H1 (cell line): Measurements from ENCODE around the gene NUB1.

ENCODE experiments used
- CHD1 ChIP-seq: IDR thresholded peaks from 2 replicates; pipeline ENCODE4 v1.6.1; 2012; ENCODE audit warnings: low read depth, low read length, improper control_type of control experiment
- CHD2 ChIP-seq: IDR thresholded peaks from 2 replicates; pipeline ENCODE4 v1.6.1; 2012; ENCODE audit warnings: low read length, improper control_type of control experiment
- EZH2 ChIP-seq: fragments of 200-600 bp; sonication (generic); IDR thresholded peaks from 2 replicates; pipeline ENCODE4 v1.7.1; 2012; ENCODE audit warnings: low read depth, mild to moderate bottlenecking, moderate library complexity, low read length, inconsistent platforms; ENCODE audit not compliant: severe bottlenecking
- HDAC2 ChIP-seq, 2 experiments: fragments of 300-600 bp in 1 of 2; sonication (generic) in 1 of 2; IDR thresholded peaks; 2 replicates each; pipeline ENCODE4 v1.6.1; 2011 to 2012; ENCODE audit warnings: low read depth in 2 of 2, low read length in 2 of 2, mild to moderate bottlenecking in 2 of 2, moderate library complexity in 2 of 2, borderline replicate concordance in 1 of 2, inconsistent platforms in 1 of 2
- POLR2A ChIP-seq, 2 experiments: IDR thresholded peaks; 1 replicate in 1 of 2; 2 replicates in 1 of 2; pipeline ENCODE4 v1.6.1; 2011; ENCODE audit warnings: low read depth in 2 of 2, low read length in 2 of 2, mild to moderate bottlenecking in 2 of 2; ENCODE audit errors: control extremely low read depth in 1 of 2
- POU5F1 ChIP-seq: IDR thresholded peaks from 2 replicates; pipeline ENCODE4 v1.6.1; 2011; ENCODE audit warnings: low read depth, mild to moderate bottlenecking, low read length, moderate library complexity
- RNF2 ChIP-seq: fragments of 200-900, 300-1000 bp; sonication (generic); IDR thresholded peaks from 2 replicates; pipeline ENCODE4 v1.7.1; 2016; ENCODE audit warnings: borderline replicate concordance, low read depth, mild to moderate bottlenecking, antibody characterized with exemption, low read length; ENCODE audit not compliant: poor library complexity, severe bottlenecking; ENCODE audit errors: missing control alignments
- SIN3A ChIP-seq, 2 experiments: IDR thresholded peaks in 1 of 2; conservative IDR thresholded peaks in 1 of 2; 2 replicates each; pipeline ENCODE4 v1.6.1; 2011 to 2012; ENCODE audit warnings: low read length in 2 of 2, improper control_type of control experiment in 1 of 2, low read depth in 1 of 2, mild to moderate bottlenecking in 1 of 2
- TBP ChIP-seq: IDR thresholded peaks from 2 replicates; pipeline ENCODE4 v1.6.1; 2011; ENCODE audit warnings: low read depth, low read length, improper control_type of control experiment
- TEAD4 ChIP-seq: IDR thresholded peaks from 2 replicates; pipeline ENCODE4 v1.6.1; 2012; ENCODE audit warnings: low read depth, low read length, inconsistent platforms, mixed read lengths
- ZNF274 ChIP-seq: IDR thresholded peaks from 2 replicates; pipeline ENCODE4 v1.7.0; 2012; ENCODE audit warnings: low read length, borderline replicate concordance; ENCODE audit errors: extremely low read depth
- TF ChIP-seq, protein P1 (sequence below): IDR thresholded peaks from 2 replicates; pipeline ENCODE4 v1.6.1; 2011; ENCODE audit warnings: low read depth, mild to moderate bottlenecking, low read length; ENCODE audit not compliant: insufficient read depth
- TF ChIP-seq, protein P2 (sequence below), 3 experiments: IDR thresholded peaks; 1 replicate in 2 of 3; 2 replicates in 1 of 3; pipeline versions ENCODE4 v1.5.1 to v1.6.1; 2011; ENCODE audit warnings: low read length in 3 of 3, mild to moderate bottlenecking in 3 of 3, inconsistent platforms in 2 of 3, low read depth in 1 of 3, moderate library complexity in 1 of 3; ENCODE audit not compliant: insufficient read depth in 1 of 3; ENCODE audit errors: control extremely low read depth in 1 of 3

DNA sequence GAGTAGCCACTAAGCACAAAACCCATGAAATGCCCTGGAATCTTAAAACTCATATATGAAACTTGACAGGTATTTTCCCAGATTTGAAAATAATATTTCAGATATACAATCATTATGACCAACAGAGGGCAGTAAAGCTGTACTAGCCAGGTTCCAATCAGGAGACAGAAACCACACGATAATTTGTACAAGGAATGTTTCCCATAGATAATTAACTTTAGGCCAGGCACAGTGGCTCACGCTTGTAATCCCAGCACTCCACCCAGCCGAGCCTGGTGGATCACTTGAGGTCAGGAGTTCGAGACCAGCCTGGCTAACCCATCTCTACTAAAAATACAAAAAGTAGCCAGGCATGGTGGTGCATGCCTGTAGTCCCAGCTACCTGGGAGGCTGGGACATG, 31.0 kb upstream of the NUB1 start:
- no peak for TF ChIP-seq ZNF274
- no peak for TF ChIP-seq POLR2A (IDR thresholded peaks at IDR 0.05; ENCODE audit: control extremely low read depth in 1 of 2, low read depth in 2 of 2, low read length in 2 of 2)
- TF ChIP-seq, protein P1, sequence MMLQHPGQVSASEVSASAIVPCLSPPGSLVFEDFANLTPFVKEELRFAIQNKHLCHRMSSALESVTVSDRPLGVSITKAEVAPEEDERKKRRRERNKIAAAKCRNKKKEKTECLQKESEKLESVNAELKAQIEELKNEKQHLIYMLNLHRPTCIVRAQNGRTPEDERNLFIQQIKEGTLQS: no peak
- TF ChIP-seq TBP: no peak
- TF ChIP-seq, protein P2, sequence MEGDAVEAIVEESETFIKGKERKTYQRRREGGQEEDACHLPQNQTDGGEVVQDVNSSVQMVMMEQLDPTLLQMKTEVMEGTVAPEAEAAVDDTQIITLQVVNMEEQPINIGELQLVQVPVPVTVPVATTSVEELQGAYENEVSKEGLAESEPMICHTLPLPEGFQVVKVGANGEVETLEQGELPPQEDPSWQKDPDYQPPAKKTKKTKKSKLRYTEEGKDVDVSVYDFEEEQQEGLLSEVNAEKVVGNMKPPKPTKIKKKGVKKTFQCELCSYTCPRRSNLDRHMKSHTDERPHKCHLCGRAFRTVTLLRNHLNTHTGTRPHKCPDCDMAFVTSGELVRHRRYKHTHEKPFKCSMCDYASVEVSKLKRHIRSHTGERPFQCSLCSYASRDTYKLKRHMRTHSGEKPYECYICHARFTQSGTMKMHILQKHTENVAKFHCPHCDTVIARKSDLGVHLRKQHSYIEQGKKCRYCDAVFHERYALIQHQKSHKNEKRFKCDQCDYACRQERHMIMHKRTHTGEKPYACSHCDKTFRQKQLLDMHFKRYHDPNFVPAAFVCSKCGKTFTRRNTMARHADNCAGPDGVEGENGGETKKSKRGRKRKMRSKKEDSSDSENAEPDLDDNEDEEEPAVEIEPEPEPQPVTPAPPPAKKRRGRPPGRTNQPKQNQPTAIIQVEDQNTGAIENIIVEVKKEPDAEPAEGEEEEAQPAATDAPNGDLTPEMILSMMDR (IDR thresholded peaks at IDR 0.05; ENCODE audit: control extremely low read depth in 1 of 3, insufficient read depth in 1 of 3, low read depth in 1 of 3, low read length in 3 of 3): no peak; a peak in 1 of 4 replicates
- TF ChIP-seq HDAC2 (IDR thresholded peaks at IDR 0.05; ENCODE audit: borderline replicate concordance in 1 of 2, low read depth in 2 of 2, low read length in 2 of 2): no peak
- no peak for TF ChIP-seq EZH2
- no peak for TF ChIP-seq CHD2
- no peak for TF ChIP-seq TEAD4
- no peak for TF ChIP-seq POU5F1
- TF ChIP-seq CHD1: no peak
- no peak for TF ChIP-seq SIN3A (conservative IDR thresholded peaks at IDR 0.05 in 1 of 2, IDR thresholded peaks at IDR 0.05 in 1 of 2; ENCODE audit: low read depth in 1 of 2, low read length in 2 of 2)
- no peak for TF ChIP-seq RNF2
